ENCODE data around the gene ATG2A.

Gene ATG2A

DNA sequence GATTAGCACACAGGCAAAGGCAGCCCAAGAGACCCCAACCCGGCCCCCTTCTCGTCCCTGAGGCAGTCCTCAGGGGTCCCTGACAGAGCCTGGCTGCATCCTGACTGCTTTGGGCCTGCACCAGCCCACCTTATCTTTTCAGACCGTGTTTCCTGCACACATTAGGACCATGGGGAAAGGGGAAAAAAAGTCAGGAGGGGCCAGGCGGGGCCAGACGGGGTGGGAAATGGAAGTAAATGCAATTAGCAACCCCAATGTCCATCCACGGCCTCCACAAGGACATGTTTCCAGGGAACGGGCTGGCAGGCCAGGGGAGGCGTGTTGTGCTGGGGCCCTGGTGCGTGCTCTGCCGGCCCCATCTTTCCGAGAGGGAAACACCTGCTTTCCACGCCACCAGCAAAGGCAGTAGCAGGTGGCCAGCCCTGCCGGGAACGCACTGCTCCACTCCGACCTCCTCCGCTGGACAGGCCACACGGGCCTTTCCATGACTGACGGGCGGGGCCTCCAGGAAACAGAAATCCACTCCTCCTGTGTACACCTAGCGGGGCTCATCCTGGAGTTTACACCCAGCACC is 46.0 kb downstream of the ATG2A start:
- DNase-seq = no peak
- no peaks in the 10 kb centered on the region for H3K9me3 ChIP-seq (replicated peaks; ENCODE audit: insufficient read depth, low read length)
- H3F3A ChIP-seq (ENCODE audit: insufficient read depth, low read length) = peaks cover 8% of the 10 kb centered on the region
- no peaks in the 10 kb centered on the region for H3K36me3 ChIP-seq (replicated peaks; ENCODE audit: insufficient read depth, low read length)
- no peak overlapping the region for H3K27ac ChIP-seq (ENCODE audit: low read length)
- H4K20me1 ChIP-seq (ENCODE audit: insufficient read depth, low read length) = no peaks in the 10 kb centered on the region
- peaks cover 68% of the 10 kb centered on the region for H3K79me2 ChIP-seq (ENCODE audit: low read length)
- H3K9me2 ChIP-seq (replicated peaks; ENCODE audit: insufficient read depth, low read length) = no peaks in the 10 kb centered on the region
- no peak overlapping the region for H3K4me2 ChIP-seq (ENCODE audit: low read depth, low read length)
- H3K9ac ChIP-seq (ENCODE audit: low read length) = no peak overlapping the region
- no peaks in the 10 kb centered on the region for H3K27me3 ChIP-seq (replicated peaks; ENCODE audit: insufficient read depth, low read length)
- no peak overlapping the region for H2AFZ ChIP-seq (ENCODE audit: low read length)
- peaks cover 10% of the 10 kb centered on the region for H3K4me1 ChIP-seq (ENCODE audit: low read length)
- no peak overlapping the region for H3K4me3 ChIP-seq (ENCODE audit: low read length)
- TF ChIP-seq, protein P1, sequence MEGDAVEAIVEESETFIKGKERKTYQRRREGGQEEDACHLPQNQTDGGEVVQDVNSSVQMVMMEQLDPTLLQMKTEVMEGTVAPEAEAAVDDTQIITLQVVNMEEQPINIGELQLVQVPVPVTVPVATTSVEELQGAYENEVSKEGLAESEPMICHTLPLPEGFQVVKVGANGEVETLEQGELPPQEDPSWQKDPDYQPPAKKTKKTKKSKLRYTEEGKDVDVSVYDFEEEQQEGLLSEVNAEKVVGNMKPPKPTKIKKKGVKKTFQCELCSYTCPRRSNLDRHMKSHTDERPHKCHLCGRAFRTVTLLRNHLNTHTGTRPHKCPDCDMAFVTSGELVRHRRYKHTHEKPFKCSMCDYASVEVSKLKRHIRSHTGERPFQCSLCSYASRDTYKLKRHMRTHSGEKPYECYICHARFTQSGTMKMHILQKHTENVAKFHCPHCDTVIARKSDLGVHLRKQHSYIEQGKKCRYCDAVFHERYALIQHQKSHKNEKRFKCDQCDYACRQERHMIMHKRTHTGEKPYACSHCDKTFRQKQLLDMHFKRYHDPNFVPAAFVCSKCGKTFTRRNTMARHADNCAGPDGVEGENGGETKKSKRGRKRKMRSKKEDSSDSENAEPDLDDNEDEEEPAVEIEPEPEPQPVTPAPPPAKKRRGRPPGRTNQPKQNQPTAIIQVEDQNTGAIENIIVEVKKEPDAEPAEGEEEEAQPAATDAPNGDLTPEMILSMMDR (IDR thresholded peaks at IDR 0.05; ENCODE audit: low read length) = no peak

DNA sequence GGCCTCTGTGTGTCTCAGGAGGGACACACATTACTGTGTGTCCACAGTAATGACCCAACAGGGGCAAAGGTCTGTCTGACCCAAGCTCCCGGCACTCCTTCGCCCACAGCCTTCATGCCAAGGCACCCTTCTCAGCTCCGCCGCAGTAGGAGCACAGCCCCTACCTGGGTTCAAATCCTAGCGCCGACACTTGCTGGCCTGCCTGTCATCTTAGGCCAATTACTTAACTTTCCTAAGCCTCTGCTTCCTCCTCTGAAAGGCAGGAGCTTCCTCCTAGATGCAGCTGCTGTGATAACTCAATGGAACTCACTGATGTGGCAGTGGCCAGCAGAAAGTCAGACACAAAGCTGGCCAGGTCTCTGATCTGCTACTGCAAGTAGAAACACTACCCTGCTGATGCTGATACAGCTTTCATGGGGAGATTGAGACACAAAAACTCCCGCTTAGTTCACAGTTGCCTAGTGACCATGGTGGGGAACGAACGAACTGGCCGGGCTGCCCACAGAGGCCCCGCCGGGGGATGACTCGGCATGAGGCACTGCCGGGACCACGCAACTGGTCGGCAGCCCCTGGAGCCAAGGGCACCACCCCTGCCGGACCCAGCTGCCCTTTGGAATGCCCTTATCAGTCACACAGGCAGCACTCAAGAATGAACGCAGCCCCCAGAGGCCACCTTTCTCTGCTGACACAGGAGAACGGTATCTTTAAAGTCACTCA is 46.7 kb downstream of the ATG2A start:
- Histone ChIP-seq H3K79me2 (ENCODE audit: low read length) (peaks cover 63% of the 10 kb centered on the region), H3K9me3 (replicated peaks; ENCODE audit: insufficient read depth, low read length) (no peaks in the 10 kb centered on the region), H3K9ac (ENCODE audit: low read length) (no peak overlapping the region), H3K4me3 (ENCODE audit: low read length) (no peak overlapping the region), H3K4me1 (ENCODE audit: low read length) (peaks cover 16% of the 10 kb centered on the region), H3K9me2 (replicated peaks; ENCODE audit: insufficient read depth, low read length) (no peaks in the 10 kb centered on the region), H4K20me1 (ENCODE audit: insufficient read depth, low read length) (no peaks in the 10 kb centered on the region), H3F3A (ENCODE audit: insufficient read depth, low read length) (peaks cover 13% of the 10 kb centered on the region), H3K27ac (ENCODE audit: low read length) (no peak overlapping the region), H3K4me2 (ENCODE audit: low read depth, low read length) (no peak overlapping the region), H2AFZ (ENCODE audit: low read length) (no peak overlapping the region), H3K27me3 (replicated peaks; ENCODE audit: insufficient read depth, low read length) (no peaks in the 10 kb centered on the region), H3K36me3 (replicated peaks; ENCODE audit: insufficient read depth, low read length) (no peaks in the 10 kb centered on the region)
- TF ChIP-seq, protein P1 (IDR thresholded peaks at IDR 0.05; ENCODE audit: low read length) = no peak
- TF ChIP-seq EZH2 (optimal IDR thresholded peaks at IDR 0.05; ENCODE audit: low read depth, low read length) = no peak
- TF ChIP-seq EZH2phosphoT487 (IDR thresholded peaks at IDR 0.05; ENCODE audit: low read length) = no peak
- DNase-seq = no peak

DNA sequence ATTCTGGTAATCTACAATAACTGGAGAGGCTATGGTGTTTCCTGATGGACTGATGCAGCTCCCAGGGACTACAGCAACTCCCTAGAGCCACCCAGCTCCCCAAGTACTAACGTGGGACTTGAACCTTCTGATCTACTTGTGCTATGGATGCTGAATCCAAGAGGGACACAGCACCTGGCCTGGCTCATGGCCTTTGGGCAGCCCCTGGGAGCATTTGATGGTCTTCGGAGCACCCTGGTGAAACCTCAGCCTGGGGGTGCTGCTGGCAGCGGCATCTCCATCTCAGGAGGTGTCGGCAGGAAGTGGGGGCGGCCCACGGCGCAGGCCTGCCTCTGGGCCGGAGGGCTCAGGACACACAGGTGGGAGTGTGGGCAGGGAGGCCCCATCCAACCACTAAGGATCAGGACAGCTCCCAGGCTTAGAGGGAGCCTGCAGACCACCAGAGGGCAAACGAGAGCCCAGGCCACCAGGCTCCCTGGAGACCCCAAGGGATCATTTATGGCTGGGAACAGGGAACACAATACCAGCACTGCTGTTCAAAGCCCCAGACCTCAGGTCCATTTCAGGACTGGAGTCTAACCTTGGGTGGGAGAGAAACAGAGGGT is 47.3 kb downstream of the ATG2A start:
- Histone ChIP-seq H3K9ac (ENCODE audit: low read length) (no peak overlapping the region), H3K36me3 (replicated peaks; ENCODE audit: insufficient read depth, low read length) (no peaks in the 10 kb centered on the region), H3K27ac (ENCODE audit: low read length) (no peak overlapping the region), H3K9me2 (replicated peaks; ENCODE audit: insufficient read depth, low read length) (no peaks in the 10 kb centered on the region), H3K27me3 (replicated peaks; ENCODE audit: insufficient read depth, low read length) (no peaks in the 10 kb centered on the region), H3K4me1 (ENCODE audit: low read length) (peaks cover 23% of the 10 kb centered on the region), H4K20me1 (ENCODE audit: insufficient read depth, low read length) (no peaks in the 10 kb centered on the region), H3F3A (ENCODE audit: insufficient read depth, low read length) (peaks cover 16% of the 10 kb centered on the region), H3K4me2 (ENCODE audit: low read depth, low read length) (no peak overlapping the region), H3K9me3 (replicated peaks; ENCODE audit: insufficient read depth, low read length) (no peaks in the 10 kb centered on the region), H3K79me2 (ENCODE audit: low read length) (peaks cover 63% of the 10 kb centered on the region), H2AFZ (ENCODE audit: low read length) (no peak overlapping the region), H3K4me3 (ENCODE audit: low read length) (no peak overlapping the region)
- no peak for TF ChIP-seq EZH2 (optimal IDR thresholded peaks at IDR 0.05; ENCODE audit: low read depth, low read length)
- TF ChIP-seq EZH2phosphoT487 (IDR thresholded peaks at IDR 0.05; ENCODE audit: low read length) = no peak
- TF ChIP-seq, protein P1 (IDR thresholded peaks at IDR 0.05; ENCODE audit: low read length) = no peak
- no peak for DNase-seq

Data from MM.1S (cell line).